HEK293 (cell line): ENCODE measurements around the gene SRRM2.

Experiments used
- CTCF ChIP-seq: fragments of 450-650 bp; formaldehyde crosslinking; IDR thresholded peaks from 2 replicates; pipeline ENCODE4 v1.5.1; 2016; ENCODE audit warnings: missing biosample characterization, missing genetic modification characterization
- SP2 ChIP-seq: fragments of 450-650 bp; formaldehyde crosslinking; IDR thresholded peaks from 2 replicates; pipeline ENCODE4 v1.5.1; 2016; ENCODE audit warnings: missing biosample characterization, missing genetic modification characterization
- TRIM28 ChIP-seq: IDR thresholded peaks from 2 replicates; pipeline ENCODE4 v1.6.1; 2011; ENCODE audit warnings: low read length, control low read depth, borderline replicate concordance
- ZBTB26 ChIP-seq: fragments of 450-650 bp; formaldehyde crosslinking; optimal IDR thresholded peaks from 2 replicates; pipeline ENCODE3; 2016; ENCODE audit warnings: missing biosample characterization, mild to moderate bottlenecking, missing genetic modification characterization
- ZFP3 ChIP-seq: fragments of 450-650 bp; formaldehyde crosslinking; IDR thresholded peaks from 2 replicates; pipeline ENCODE4 v1.5.1; 2016; ENCODE audit warnings: low read depth, missing biosample characterization, missing genetic modification characterization
- ZNF274 ChIP-seq, 2 experiments: fragments of 200-500 bp in 1 of 2; fragments of 450-650 bp in 1 of 2; sonication (Bioruptor generic) in 1 of 2; formaldehyde crosslinking in 1 of 2; IDR thresholded peaks; 2 replicates each; pipeline versions ENCODE4 v1.5.1 to v1.6.1; 2014 to 2016; ENCODE audit warnings: borderline replicate concordance in 1 of 2, inconsistent platforms in 1 of 2, low read length in 1 of 2, missing biosample characterization in 1 of 2, missing genetic modification characterization in 1 of 2
- ZNF302 ChIP-seq: fragments of 450-650 bp; formaldehyde crosslinking; IDR thresholded peaks from 2 replicates; pipeline ENCODE4 v1.5.1; 2016; ENCODE audit warnings: missing biosample characterization, missing genetic modification characterization, low read depth

DNA sequence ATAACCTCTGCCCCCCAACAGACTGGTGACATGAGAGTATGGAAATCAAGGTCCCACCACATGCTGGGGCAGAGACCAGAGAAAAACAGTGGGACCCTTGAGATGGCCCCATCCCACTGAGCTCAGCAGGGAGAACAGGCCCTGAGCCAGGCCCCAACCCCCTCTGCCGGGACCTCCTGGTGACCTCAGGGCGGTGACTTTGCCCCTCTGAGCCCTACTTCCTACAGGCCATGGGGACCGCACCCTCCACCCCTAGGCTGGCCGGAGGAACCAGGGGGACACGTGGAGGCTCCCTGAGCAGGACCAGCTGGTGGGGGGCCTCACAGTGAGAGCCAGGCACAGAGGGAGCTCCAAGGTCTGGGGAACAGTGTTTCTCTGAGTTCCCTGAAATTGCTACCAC, 13.8 kb upstream of the SRRM2 start:
- TF ChIP-seq ZFP3 (tag by site-specific recombination) = no peak
- TF ChIP-seq CTCF (tag by site-specific recombination) = no peak
- TF ChIP-seq ZNF302 (tag by site-specific recombination) = no peak
- no peak for TF ChIP-seq TRIM28
- TF ChIP-seq ZBTB26 = no peak
- TF ChIP-seq ZNF274 (IDR thresholded peaks at IDR 0.05; ENCODE audit: low read length) = no peak
- TF ChIP-seq ZNF274 (tag by site-specific recombination; IDR thresholded peaks at IDR 0.05; ENCODE audit: borderline replicate concordance) = no peak
- no peak for TF ChIP-seq SP2 (tag by site-specific recombination)
